HG03280 (cell line): ENCODE results near the gene C1QL2.

Source experiments
- ATAC-seq: cut with Tn5 transposase; IDR thresholded peaks from one replicate; pipeline ENCODE4 v1.9.1; 2021; ENCODE audit warnings: mild to moderate bottlenecking, moderate library complexity; ENCODE audit not compliant: unreplicated experiment

Gene C1QL2

GRCh38 chr2:119144806-119145205, 13.7 kb downstream of the C1QL2 start:
- no peak for ATAC-seq

- no peak for ATAC-seq
These were observed 15.7 kb downstream of the C1QL2 start for GRCh38 chr2:119142824-119143223.

- ATAC-seq: no peak
These were observed 21.0 kb downstream of the C1QL2 start for GRCh38 chr2:119137502-119137901.

- no peak for ATAC-seq
These were observed 21.7 kb downstream of the C1QL2 start for GRCh38 chr2:119136872-119137271.

GRCh38 chr2:119136093-119136492, 22.5 kb downstream of the C1QL2 start:
- no peak for ATAC-seq

GRCh38 chr2:119134775-119135174, 23.8 kb downstream of the C1QL2 start:
- no peak for ATAC-seq

- ATAC-seq: no peak
These were observed 31.9 kb downstream of the C1QL2 start for GRCh38 chr2:119126650-119127049.

- no peak for ATAC-seq
These were observed 35.2 kb downstream of the C1QL2 start for GRCh38 chr2:119123389-119123788.

- ATAC-seq: no peak
These were observed 35.9 kb downstream of the C1QL2 start for GRCh38 chr2:119122663-119123062.

- no peak for ATAC-seq
These were observed 38.4 kb downstream of the C1QL2 start for GRCh38 chr2:119119999-119120756.

- no peak for ATAC-seq
These were observed 39.3 kb downstream of the C1QL2 start for GRCh38 chr2:119119076-119119785.

- ATAC-seq: no peak
These were observed 40.4 kb downstream of the C1QL2 start for GRCh38 chr2:119117891-119118882.

GRCh38 chr2:119117408-119117807, 41.1 kb downstream of the C1QL2 start:
- no peak for ATAC-seq

- ATAC-seq: no peak
These were observed 41.9 kb downstream of the C1QL2 start for GRCh38 chr2:119116411-119117295.

- ATAC-seq: no peak
These were observed 44.3 kb downstream of the C1QL2 start for GRCh38 chr2:119114266-119114665.

GRCh38 chr2:119113489-119113770, 45.1 kb downstream of the C1QL2 start:
- no peak for ATAC-seq

GRCh38 chr2:119112770-119113488, 45.6 kb downstream of the C1QL2 start:
- no peak for ATAC-seq

GRCh38 chr2:119112230-119112629, 46.3 kb downstream of the C1QL2 start:
- no peak for ATAC-seq

GRCh38 chr2:119111115-119111975, 47.2 kb downstream of the C1QL2 start:
- ATAC-seq: no peak
